HCT116 (cell line): ENCODE data around the gene OR52N5. TPM values are rescaled to one million over a fixed set of nuclear protein-coding genes. Genes with fewer than 3 reads are reported as not detected.

Experiments
- ATAC-seq: fragments of 200-7000 bp; cut with Tn5 transposase; 2 replicates; pipeline ENCODE4 v1.9.1; 2020; ENCODE audit warnings: mild to moderate bottlenecking, moderate library complexity
- BruUV-seq: library from RNA; stranded (reverse); fragments of 400-500 nt; replicated peaks from 2 replicates; lab custom pipeline; 2021; lab: Mats Ljungman, UMichigan
- CTCF ChIA-PET: fragments of 300-600 bp; sonication (Branson Sonifier 250); formaldehyde crosslinking; loops from one replicate; lab custom pipeline; 2021; ENCODE audit warnings: antibody characterized with exemption; lab: Charles Lee
- POLR2A ChIA-PET: fragments of 300-600, 350-600 bp; sonication (Branson Sonifier 250); formaldehyde crosslinking; loops from one replicate; lab custom pipeline; 2021; ENCODE audit warnings: antibody characterized with exemption; lab: Charles Lee
- RAD21 ChIA-PET, 2 experiments: fragments of 300-600 bp; sonication (Branson Sonifier 250); formaldehyde crosslinking; loops; one replicate each; lab custom pipeline; 2023; ENCODE audit warnings: low total read pairs in 2 of 2; ENCODE audit not compliant: uncharacterized antibody in 2 of 2, unreplicated experiment in 2 of 2, low non-redundant PET in 1 of 2; lab: Charles Lee
- DNase-seq: peaks from one replicate; pipeline ENCODE4 v3.0.0-alpha.2; 2010; ENCODE audit warnings: low read depth, low spot score
- H2AFZ ChIP-seq: fragments of 200-600 bp; shearing (Covaris generic), sonication (generic); 2 replicates; pipeline ENCODE4 v1.6.1; 2017; ENCODE audit warnings: low read depth, mixed run types, mixed read lengths, antibody characterized with exemption, low read length; ENCODE audit not compliant: poor library complexity, severe bottlenecking
- H3K27ac ChIP-seq: 2 replicates; pipeline ENCODE4 v1.5.1; 2012; ENCODE audit warnings: low read depth, low read length
- H3K27me3 ChIP-seq: fragments of 200-600 bp; sonication (generic); 2 replicates; pipeline ENCODE4 v1.6.1; 2016; ENCODE audit warnings: mixed run types, low read length, mixed read lengths; ENCODE audit not compliant: insufficient read depth
- H3K36me3 ChIP-seq, 2 experiments: fragments of 200-500 bp in 1 of 2; fragments of 200-600 bp in 1 of 2; sonication (Bioruptor generic) in 1 of 2; sonication (generic) in 1 of 2; 2 replicates each; pipeline versions ENCODE4 v1.5.1 to v1.6.1; 2014 to 2016; ENCODE audit warnings: low read length in 2 of 2, inconsistent platforms in 1 of 2, mixed read lengths in 1 of 2, mixed run types in 1 of 2; ENCODE audit not compliant: insufficient read depth in 2 of 2, control insufficient read depth in 1 of 2
- H3K4me1 ChIP-seq, 2 experiments: fragments of 200-600 bp in 1 of 2; sonication (generic) in 1 of 2; 2 replicates each; pipeline versions ENCODE4 v1.5.1 to v1.6.1; 2012 to 2017; ENCODE audit warnings: low read length in 2 of 2, inconsistent platforms in 1 of 2, mild to moderate bottlenecking in 1 of 2, mixed read lengths in 1 of 2, mixed run types in 1 of 2, moderate library complexity in 1 of 2; ENCODE audit not compliant: insufficient read depth in 2 of 2, control insufficient read depth in 1 of 2
- H3K4me2 ChIP-seq: fragments of 200-600 bp; sonication (generic); 2 replicates; pipeline ENCODE4 v1.6.1; 2017; ENCODE audit warnings: mixed run types, low read length, mixed read lengths
- H3K4me3 ChIP-seq, 2 experiments: fragments of 200-600 bp in 1 of 2; sonication (generic) in 1 of 2; replicated peaks in 1 of 2; 2 replicates each; pipeline ENCODE4 v1.5.1; 2011 to 2016; ENCODE audit warnings: low read length in 2 of 2, control low read depth in 1 of 2, low read depth in 1 of 2, mild to moderate bottlenecking in 1 of 2, mixed read lengths in 1 of 2, mixed run types in 1 of 2
- H3K79me2 ChIP-seq: fragments of 200-600 bp; sonication (generic); 2 replicates; pipeline ENCODE4 v1.6.1; 2017; ENCODE audit warnings: mild to moderate bottlenecking, mixed run types, low read length, moderate library complexity, mixed read lengths; ENCODE audit not compliant: insufficient read depth
- H3K9ac ChIP-seq: fragments of 200-600 bp; sonication (generic); 2 replicates; pipeline ENCODE4 v1.6.1; 2016; ENCODE audit warnings: low read length, mixed read lengths
- H3K9me2 ChIP-seq: fragments of 200-600 bp; sonication (generic), shearing (Covaris generic); 2 replicates; pipeline ENCODE4 v1.6.1; 2017; ENCODE audit warnings: mixed run types, mild to moderate bottlenecking, moderate library complexity; ENCODE audit not compliant: insufficient read depth
- H3K9me3 ChIP-seq, 2 experiments: fragments of 200-500 bp in 1 of 2; fragments of 200-600 bp in 1 of 2; sonication (Bioruptor generic) in 1 of 2; sonication (generic) in 1 of 2; 2 replicates each; pipeline ENCODE4 v1.6.1; 2014 to 2017; ENCODE audit warnings: low read length in 2 of 2, mixed read lengths in 2 of 2, inconsistent platforms in 1 of 2, low read depth in 1 of 2, mild to moderate bottlenecking in 1 of 2, mixed run types in 1 of 2, moderate library complexity in 1 of 2; ENCODE audit not compliant: control insufficient read depth in 1 of 2, insufficient read depth in 1 of 2
- H4K20me1 ChIP-seq: fragments of 200-600 bp; sonication (generic), shearing (Covaris generic); 2 replicates; pipeline ENCODE4 v1.6.1; 2017; ENCODE audit warnings: mixed run types, mild to moderate bottlenecking, moderate library complexity; ENCODE audit not compliant: insufficient read depth
- CEBPB ChIP-seq: IDR thresholded peaks from 2 replicates; pipeline ENCODE4 v1.6.1; 2012; ENCODE audit warnings: low read depth
- EGR1 ChIP-seq: IDR thresholded peaks from 2 replicates; pipeline ENCODE4 v1.6.1; 2012; ENCODE audit warnings: low read depth
- FOSL1 ChIP-seq: IDR thresholded peaks from 2 replicates; pipeline ENCODE4 v1.6.1; 2012; ENCODE audit warnings: low read depth
- JUND ChIP-seq: IDR thresholded peaks from 2 replicates; pipeline ENCODE4 v1.6.1; 2012
- POLR2A ChIP-seq: IDR thresholded peaks from 2 replicates; pipeline ENCODE4 v1.7.0; 2011; ENCODE audit warnings: borderline replicate concordance; ENCODE audit not compliant: insufficient read depth, insufficient read length; ENCODE audit errors: extremely low read depth
- POLR2AphosphoS5 ChIP-seq: IDR thresholded peaks from 2 replicates; pipeline ENCODE4 v1.6.1; 2011; ENCODE audit warnings: mild to moderate bottlenecking, low read depth, low read length, moderate library complexity
- RAD21 ChIP-seq: IDR thresholded peaks from 2 replicates; pipeline ENCODE4 v1.6.1; 2012; ENCODE audit warnings: low read depth, mild to moderate bottlenecking
- SP1 ChIP-seq: IDR thresholded peaks from 2 replicates; pipeline ENCODE4 v1.6.1; 2012; ENCODE audit warnings: low read depth
- YY1 ChIP-seq: IDR thresholded peaks from 2 replicates; pipeline ENCODE4 v1.6.1; 2011; ENCODE audit warnings: low read length, low read depth, moderate library complexity, mild to moderate bottlenecking; ENCODE audit not compliant: insufficient replicate concordance; ENCODE audit errors: extremely low read depth
- ZFX ChIP-seq: fragments of 450-650 bp; IDR thresholded peaks from 2 replicates; pipeline ENCODE4 v1.6.1; 2017
- ZNF274 ChIP-seq: fragments of 200-500 bp; sonication (Bioruptor generic); IDR thresholded peaks from 2 replicates; pipeline ENCODE4 v1.6.1; 2014; ENCODE audit warnings: mild to moderate bottlenecking, low read depth, low read length, inconsistent platforms
- intact Hi-C: fragments of 100-400 bp; cut with micrococcal nuclease; formaldehyde crosslinking; loops from 2 replicates; pipeline ENCODE4 v1.10.0; 2022
- total RNA-seq: library from RNA; stranded (reverse); gene quantifications from one replicate; pipeline ENCODE4 v1.2.1, GENCODE V29; 2021; ENCODE audit not compliant: unreplicated experiment
- TF ChIP-seq, protein P1 (sequence below): IDR thresholded peaks from 2 replicates; pipeline ENCODE4 v1.6.1; 2012; ENCODE audit warnings: low read depth
- TF ChIP-seq, protein P2 (sequence below): IDR thresholded peaks from 2 replicates; pipeline ENCODE4 v1.6.1; 2012
- TF ChIP-seq, protein P3 (sequence below), 3 experiments: fragments of 200-600 bp in 1 of 3; sonication (generic) in 1 of 3; IDR thresholded peaks in 2 of 3; conservative IDR thresholded peaks in 1 of 3; 2 replicates each; pipeline ENCODE4 v1.5.1; 2012 to 2017; ENCODE audit warnings: low read depth in 2 of 3, low read length in 2 of 3, antibody characterized with exemption in 1 of 3, borderline replicate concordance in 1 of 3, control low read depth in 1 of 3, mild to moderate bottlenecking in 1 of 3, mixed read lengths in 1 of 3, mixed run types in 1 of 3, moderate library complexity in 1 of 3; ENCODE audit not compliant: insufficient read depth in 1 of 3
- TF ChIP-seq, protein P4 (sequence below): IDR thresholded peaks from 2 replicates; pipeline ENCODE4 v1.6.1; 2011; ENCODE audit warnings: mild to moderate bottlenecking, low read length, moderate library complexity; ENCODE audit not compliant: insufficient replicate concordance; ENCODE audit errors: extremely low read depth
- TF ChIP-seq, protein P5 (sequence below): IDR thresholded peaks from 2 replicates; pipeline ENCODE4 v1.6.1; 2012

Gene OR52N5
- total RNA-seq, 1 experiment from 2014 or later = not detected

DNA sequence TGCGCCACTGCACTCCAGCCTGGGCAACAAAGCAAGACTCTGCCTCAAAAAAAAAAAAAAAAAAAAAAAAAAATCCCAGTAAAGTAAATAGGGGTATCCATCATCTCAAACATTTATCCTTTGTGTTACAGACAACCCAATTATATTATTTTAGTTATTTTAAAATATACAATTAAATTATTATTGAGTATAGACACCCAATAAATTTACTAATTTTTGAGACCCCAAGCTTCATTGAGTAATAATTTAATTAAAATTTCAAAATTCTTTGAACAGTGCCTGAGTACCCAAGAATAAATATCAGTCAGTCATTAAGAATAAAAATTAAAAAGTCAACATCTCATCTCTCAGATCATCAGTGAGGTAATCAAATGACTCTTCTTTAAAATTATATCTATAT, 29.2 kb downstream of the OR52N5 start, which contains the start of gene OR52N4:
Gene OR52N4 (plus strand): TSS at position 301 of the 400 bp plus-strand sequence. CDS start 498 bp downstream, outside the sequence.
- TF ChIP-seq, protein P1, sequence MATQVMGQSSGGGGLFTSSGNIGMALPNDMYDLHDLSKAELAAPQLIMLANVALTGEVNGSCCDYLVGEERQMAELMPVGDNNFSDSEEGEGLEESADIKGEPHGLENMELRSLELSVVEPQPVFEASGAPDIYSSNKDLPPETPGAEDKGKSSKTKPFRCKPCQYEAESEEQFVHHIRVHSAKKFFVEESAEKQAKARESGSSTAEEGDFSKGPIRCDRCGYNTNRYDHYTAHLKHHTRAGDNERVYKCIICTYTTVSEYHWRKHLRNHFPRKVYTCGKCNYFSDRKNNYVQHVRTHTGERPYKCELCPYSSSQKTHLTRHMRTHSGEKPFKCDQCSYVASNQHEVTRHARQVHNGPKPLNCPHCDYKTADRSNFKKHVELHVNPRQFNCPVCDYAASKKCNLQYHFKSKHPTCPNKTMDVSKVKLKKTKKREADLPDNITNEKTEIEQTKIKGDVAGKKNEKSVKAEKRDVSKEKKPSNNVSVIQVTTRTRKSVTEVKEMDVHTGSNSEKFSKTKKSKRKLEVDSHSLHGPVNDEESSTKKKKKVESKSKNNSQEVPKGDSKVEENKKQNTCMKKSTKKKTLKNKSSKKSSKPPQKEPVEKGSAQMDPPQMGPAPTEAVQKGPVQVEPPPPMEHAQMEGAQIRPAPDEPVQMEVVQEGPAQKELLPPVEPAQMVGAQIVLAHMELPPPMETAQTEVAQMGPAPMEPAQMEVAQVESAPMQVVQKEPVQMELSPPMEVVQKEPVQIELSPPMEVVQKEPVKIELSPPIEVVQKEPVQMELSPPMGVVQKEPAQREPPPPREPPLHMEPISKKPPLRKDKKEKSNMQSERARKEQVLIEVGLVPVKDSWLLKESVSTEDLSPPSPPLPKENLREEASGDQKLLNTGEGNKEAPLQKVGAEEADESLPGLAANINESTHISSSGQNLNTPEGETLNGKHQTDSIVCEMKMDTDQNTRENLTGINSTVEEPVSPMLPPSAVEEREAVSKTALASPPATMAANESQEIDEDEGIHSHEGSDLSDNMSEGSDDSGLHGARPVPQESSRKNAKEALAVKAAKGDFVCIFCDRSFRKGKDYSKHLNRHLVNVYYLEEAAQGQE = no peak
- TF ChIP-seq SP1 (no peak), POLR2AphosphoS5 (no peak), YY1 (no peak), POLR2A (no peak), ZFX (no peak), RAD21 (no peak), JUND (no peak), FOSL1 (no peak), EGR1 (no peak), CEBPB (no peak), ZNF274 (no peak)
- TF ChIP-seq, protein P2, sequence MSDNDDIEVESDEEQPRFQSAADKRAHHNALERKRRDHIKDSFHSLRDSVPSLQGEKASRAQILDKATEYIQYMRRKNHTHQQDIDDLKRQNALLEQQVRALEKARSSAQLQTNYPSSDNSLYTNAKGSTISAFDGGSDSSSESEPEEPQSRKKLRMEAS = no peak
- TF ChIP-seq, protein P3, sequence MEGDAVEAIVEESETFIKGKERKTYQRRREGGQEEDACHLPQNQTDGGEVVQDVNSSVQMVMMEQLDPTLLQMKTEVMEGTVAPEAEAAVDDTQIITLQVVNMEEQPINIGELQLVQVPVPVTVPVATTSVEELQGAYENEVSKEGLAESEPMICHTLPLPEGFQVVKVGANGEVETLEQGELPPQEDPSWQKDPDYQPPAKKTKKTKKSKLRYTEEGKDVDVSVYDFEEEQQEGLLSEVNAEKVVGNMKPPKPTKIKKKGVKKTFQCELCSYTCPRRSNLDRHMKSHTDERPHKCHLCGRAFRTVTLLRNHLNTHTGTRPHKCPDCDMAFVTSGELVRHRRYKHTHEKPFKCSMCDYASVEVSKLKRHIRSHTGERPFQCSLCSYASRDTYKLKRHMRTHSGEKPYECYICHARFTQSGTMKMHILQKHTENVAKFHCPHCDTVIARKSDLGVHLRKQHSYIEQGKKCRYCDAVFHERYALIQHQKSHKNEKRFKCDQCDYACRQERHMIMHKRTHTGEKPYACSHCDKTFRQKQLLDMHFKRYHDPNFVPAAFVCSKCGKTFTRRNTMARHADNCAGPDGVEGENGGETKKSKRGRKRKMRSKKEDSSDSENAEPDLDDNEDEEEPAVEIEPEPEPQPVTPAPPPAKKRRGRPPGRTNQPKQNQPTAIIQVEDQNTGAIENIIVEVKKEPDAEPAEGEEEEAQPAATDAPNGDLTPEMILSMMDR (IDR thresholded peaks at IDR 0.05 in 2 of 3, conservative IDR thresholded peaks at IDR 0.05 in 1 of 3; ENCODE audit: borderline replicate concordance in 1 of 3, insufficient read depth in 1 of 3, low read depth in 2 of 3, low read length in 2 of 3) = no peak
- TF ChIP-seq, protein P4, sequence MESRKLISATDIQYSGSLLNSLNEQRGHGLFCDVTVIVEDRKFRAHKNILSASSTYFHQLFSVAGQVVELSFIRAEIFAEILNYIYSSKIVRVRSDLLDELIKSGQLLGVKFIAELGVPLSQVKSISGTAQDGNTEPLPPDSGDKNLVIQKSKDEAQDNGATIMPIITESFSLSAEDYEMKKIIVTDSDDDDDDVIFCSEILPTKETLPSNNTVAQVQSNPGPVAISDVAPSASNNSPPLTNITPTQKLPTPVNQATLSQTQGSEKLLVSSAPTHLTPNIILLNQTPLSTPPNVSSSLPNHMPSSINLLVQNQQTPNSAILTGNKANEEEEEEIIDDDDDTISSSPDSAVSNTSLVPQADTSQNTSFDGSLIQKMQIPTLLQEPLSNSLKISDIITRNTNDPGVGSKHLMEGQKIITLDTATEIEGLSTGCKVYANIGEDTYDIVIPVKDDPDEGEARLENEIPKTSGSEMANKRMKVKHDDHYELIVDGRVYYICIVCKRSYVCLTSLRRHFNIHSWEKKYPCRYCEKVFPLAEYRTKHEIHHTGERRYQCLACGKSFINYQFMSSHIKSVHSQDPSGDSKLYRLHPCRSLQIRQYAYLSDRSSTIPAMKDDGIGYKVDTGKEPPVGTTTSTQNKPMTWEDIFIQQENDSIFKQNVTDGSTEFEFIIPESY = no peak
- TF ChIP-seq, protein P5, sequence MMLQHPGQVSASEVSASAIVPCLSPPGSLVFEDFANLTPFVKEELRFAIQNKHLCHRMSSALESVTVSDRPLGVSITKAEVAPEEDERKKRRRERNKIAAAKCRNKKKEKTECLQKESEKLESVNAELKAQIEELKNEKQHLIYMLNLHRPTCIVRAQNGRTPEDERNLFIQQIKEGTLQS = no peak
- no peaks in the 10 kb centered on the region for H3K9me2 ChIP-seq
- H3K27ac ChIP-seq = no peak within 1 kb of the TSS
- RAD21 ChIA-PET = no interaction called here
- H2AFZ ChIP-seq = no peak within 1 kb of the TSS
- no peaks in the 10 kb centered on the region for H3K79me2 ChIP-seq
- H3K4me3 ChIP-seq = no peak within 1 kb of the TSS
- no peaks in the 10 kb centered on the region for H3K36me3 ChIP-seq
- H4K20me1 ChIP-seq = no peaks in the 10 kb centered on the region; the same call in 1 of the 2 replicates
- intact Hi-C loops = no loop called here
- no peak within 1 kb of the TSS for H3K4me2 ChIP-seq
- no peak within 1 kb of the TSS for H3K9ac ChIP-seq
- POLR2A ChIA-PET = no interaction called here
- H3K27me3 ChIP-seq = peaks cover 80% of the 10 kb centered on the region
- CTCF ChIA-PET = no interaction called here
- no peaks in the 10 kb centered on the region for H3K9me3 ChIP-seq
- no peak for DNase-seq
- no peaks in the 10 kb centered on the region for H3K4me1 ChIP-seq
- ATAC-seq = no peak
- no TSS peak for BruUV-seq
